ENCODE measurements around the gene PSPC1.

PSPC1 gene

GRCh38 chr13:19681517-19681916 lies 101.2 kb downstream of the PSPC1 start:
- Histone ChIP-seq H3K4me3 (ENCODE audit: severe bottlenecking) (no peak overlapping the region), H3K36me3 (ENCODE audit: low read depth) (peaks cover 11% of the 10 kb centered on the region), H3K9me3 (ENCODE audit: severe bottlenecking) (no peaks in the 10 kb centered on the region), H3K27ac (ENCODE audit: poor library complexity, severe bottlenecking) (no peak overlapping the region), H3K4me1 (ENCODE audit: insufficient read depth, poor library complexity, severe bottlenecking) (peaks cover 11% of the 10 kb centered on the region), H3K27me3 (ENCODE audit: insufficient read depth, poor library complexity, severe bottlenecking) (no peaks in the 10 kb centered on the region)
- ATAC-seq (ENCODE audit: low read depth) = no peak
- no peak for TF ChIP-seq CTCF (IDR thresholded peaks at IDR 0.05; ENCODE audit: poor library complexity, severe bottlenecking)
- DNase-seq (ENCODE audit: low spot score) = no peak

- DNase-seq (ENCODE audit: low spot score) = no peak
- peaks cover 11% of the 10 kb centered on the region for H3K4me1 ChIP-seq (ENCODE audit: insufficient read depth, poor library complexity, severe bottlenecking)
- H3K27me3 ChIP-seq (ENCODE audit: insufficient read depth, poor library complexity, severe bottlenecking) = no peaks in the 10 kb centered on the region
- H3K27ac ChIP-seq (ENCODE audit: poor library complexity, severe bottlenecking) = no peak overlapping the region
- H3K9me3 ChIP-seq (ENCODE audit: severe bottlenecking) = no peaks in the 10 kb centered on the region
- H3K36me3 ChIP-seq (ENCODE audit: low read depth) = peaks cover 19% of the 10 kb centered on the region
- H3K4me3 ChIP-seq (ENCODE audit: severe bottlenecking) = no peak overlapping the region
- no peak for ATAC-seq (ENCODE audit: low read depth)
- no peak for TF ChIP-seq CTCF (IDR thresholded peaks at IDR 0.05; ENCODE audit: poor library complexity, severe bottlenecking)
These were observed 102.0 kb downstream of the PSPC1 start for GRCh38 chr13:19680751-19681150.

- ATAC-seq (ENCODE audit: low read depth) (no peak), DNase-seq (ENCODE audit: low spot score) (no peak)
- H3K36me3 ChIP-seq (ENCODE audit: low read depth) = peaks cover 49% of the 10 kb centered on the region
- H3K9me3 ChIP-seq (ENCODE audit: severe bottlenecking) = no peaks in the 10 kb centered on the region
- no peak for TF ChIP-seq CTCF (IDR thresholded peaks at IDR 0.05; ENCODE audit: poor library complexity, severe bottlenecking)
- H3K4me3 ChIP-seq (ENCODE audit: severe bottlenecking) = no peak overlapping the region
- H3K27me3 ChIP-seq (ENCODE audit: insufficient read depth, poor library complexity, severe bottlenecking) = no peaks in the 10 kb centered on the region
- H3K27ac ChIP-seq (ENCODE audit: poor library complexity, severe bottlenecking) = no peak overlapping the region
- peaks cover 11% of the 10 kb centered on the region for H3K4me1 ChIP-seq (ENCODE audit: insufficient read depth, poor library complexity, severe bottlenecking)
These were observed 106.6 kb downstream of the PSPC1 start for GRCh38 chr13:19676168-19676567.

- Histone ChIP-seq H3K27me3 (ENCODE audit: insufficient read depth, poor library complexity, severe bottlenecking) (no peaks in the 10 kb centered on the region), H3K27ac (ENCODE audit: poor library complexity, severe bottlenecking) (no peak overlapping the region), H3K9me3 (ENCODE audit: severe bottlenecking) (no peaks in the 10 kb centered on the region), H3K36me3 (ENCODE audit: low read depth) (peaks cover 62% of the 10 kb centered on the region), H3K4me3 (ENCODE audit: severe bottlenecking) (no peak overlapping the region), H3K4me1 (ENCODE audit: insufficient read depth, poor library complexity, severe bottlenecking) (peaks cover 11% of the 10 kb centered on the region)
- no peak for TF ChIP-seq CTCF (IDR thresholded peaks at IDR 0.05; ENCODE audit: poor library complexity, severe bottlenecking)
- DNase-seq (ENCODE audit: low spot score) = no peak
- no peak for ATAC-seq (ENCODE audit: low read depth)
These were observed 107.8 kb downstream of the PSPC1 start for GRCh38 chr13:19674898-19675297.

GRCh38 chr13:19673473-19674430 lies 109.0 kb downstream of the PSPC1 start:
- Histone ChIP-seq H3K27ac (ENCODE audit: poor library complexity, severe bottlenecking) (no peak overlapping the region), H3K4me1 (ENCODE audit: insufficient read depth, poor library complexity, severe bottlenecking) (peaks cover 11% of the 10 kb centered on the region), H3K36me3 (ENCODE audit: low read depth) (peaks cover 72% of the 10 kb centered on the region), H3K9me3 (ENCODE audit: severe bottlenecking) (no peaks in the 10 kb centered on the region), H3K4me3 (ENCODE audit: severe bottlenecking) (no peak overlapping the region), H3K27me3 (ENCODE audit: insufficient read depth, poor library complexity, severe bottlenecking) (no peaks in the 10 kb centered on the region)
- TF ChIP-seq CTCF (IDR thresholded peaks at IDR 0.05; ENCODE audit: poor library complexity, severe bottlenecking) = no peak
- DNase-seq (ENCODE audit: low spot score) = no peak
- no peak for ATAC-seq (ENCODE audit: low read depth)
